HCT116 (cell line): ENCODE results near the gene NSUN3. TPM values are rescaled to one million over a fixed set of nuclear protein-coding genes. Genes with fewer than 3 reads are reported as not detected.

ENCODE experiments used
- ATAC-seq: fragments of 200-7000 bp; cut with Tn5 transposase; 2 replicates; pipeline ENCODE4 v1.9.1; 2020; ENCODE audit warnings: mild to moderate bottlenecking, moderate library complexity
- BruUV-seq: library from RNA; stranded (reverse); fragments of 400-500 nt; replicated peaks from 2 replicates; lab custom pipeline; 2021; lab: Mats Ljungman, UMichigan
- CTCF ChIA-PET: fragments of 300-600 bp; sonication (Branson Sonifier 250); formaldehyde crosslinking; loops from one replicate; lab custom pipeline; 2021; ENCODE audit warnings: antibody characterized with exemption; lab: Charles Lee
- POLR2A ChIA-PET: fragments of 300-600, 350-600 bp; sonication (Branson Sonifier 250); formaldehyde crosslinking; loops from one replicate; lab custom pipeline; 2021; ENCODE audit warnings: antibody characterized with exemption; lab: Charles Lee
- RAD21 ChIA-PET, 2 experiments: fragments of 300-600 bp; sonication (Branson Sonifier 250); formaldehyde crosslinking; loops; one replicate each; lab custom pipeline; 2023; ENCODE audit warnings: low total read pairs in 2 of 2; ENCODE audit not compliant: uncharacterized antibody in 2 of 2, unreplicated experiment in 2 of 2, low non-redundant PET in 1 of 2; lab: Charles Lee
- DNase-seq: peaks from one replicate; pipeline ENCODE4 v3.0.0-alpha.2; 2010; ENCODE audit warnings: low read depth, low spot score
- H2AFZ ChIP-seq: fragments of 200-600 bp; shearing (Covaris generic), sonication (generic); 2 replicates; pipeline ENCODE4 v1.6.1; 2017; ENCODE audit warnings: low read depth, mixed run types, mixed read lengths, antibody characterized with exemption, low read length; ENCODE audit not compliant: poor library complexity, severe bottlenecking
- H3K27ac ChIP-seq: 2 replicates; pipeline ENCODE4 v1.5.1; 2012; ENCODE audit warnings: low read depth, low read length
- H3K27me3 ChIP-seq: fragments of 200-600 bp; sonication (generic); 2 replicates; pipeline ENCODE4 v1.6.1; 2016; ENCODE audit warnings: mixed run types, low read length, mixed read lengths; ENCODE audit not compliant: insufficient read depth
- H3K36me3 ChIP-seq, 2 experiments: fragments of 200-500 bp in 1 of 2; fragments of 200-600 bp in 1 of 2; sonication (Bioruptor generic) in 1 of 2; sonication (generic) in 1 of 2; 2 replicates each; pipeline versions ENCODE4 v1.5.1 to v1.6.1; 2014 to 2016; ENCODE audit warnings: low read length in 2 of 2, inconsistent platforms in 1 of 2, mixed read lengths in 1 of 2, mixed run types in 1 of 2; ENCODE audit not compliant: insufficient read depth in 2 of 2, control insufficient read depth in 1 of 2
- H3K4me1 ChIP-seq, 2 experiments: fragments of 200-600 bp in 1 of 2; sonication (generic) in 1 of 2; 2 replicates each; pipeline versions ENCODE4 v1.5.1 to v1.6.1; 2012 to 2017; ENCODE audit warnings: low read length in 2 of 2, inconsistent platforms in 1 of 2, mild to moderate bottlenecking in 1 of 2, mixed read lengths in 1 of 2, mixed run types in 1 of 2, moderate library complexity in 1 of 2; ENCODE audit not compliant: insufficient read depth in 2 of 2, control insufficient read depth in 1 of 2
- H3K4me2 ChIP-seq: fragments of 200-600 bp; sonication (generic); 2 replicates; pipeline ENCODE4 v1.6.1; 2017; ENCODE audit warnings: mixed run types, low read length, mixed read lengths
- H3K4me3 ChIP-seq, 2 experiments: fragments of 200-600 bp in 1 of 2; sonication (generic) in 1 of 2; replicated peaks in 1 of 2; 2 replicates each; pipeline ENCODE4 v1.5.1; 2011 to 2016; ENCODE audit warnings: low read length in 2 of 2, control low read depth in 1 of 2, low read depth in 1 of 2, mild to moderate bottlenecking in 1 of 2, mixed read lengths in 1 of 2, mixed run types in 1 of 2
- H3K79me2 ChIP-seq: fragments of 200-600 bp; sonication (generic); 2 replicates; pipeline ENCODE4 v1.6.1; 2017; ENCODE audit warnings: mild to moderate bottlenecking, mixed run types, low read length, moderate library complexity, mixed read lengths; ENCODE audit not compliant: insufficient read depth
- H3K9ac ChIP-seq: fragments of 200-600 bp; sonication (generic); 2 replicates; pipeline ENCODE4 v1.6.1; 2016; ENCODE audit warnings: low read length, mixed read lengths
- H3K9me2 ChIP-seq: fragments of 200-600 bp; sonication (generic), shearing (Covaris generic); 2 replicates; pipeline ENCODE4 v1.6.1; 2017; ENCODE audit warnings: mixed run types, mild to moderate bottlenecking, moderate library complexity; ENCODE audit not compliant: insufficient read depth
- H3K9me3 ChIP-seq, 2 experiments: fragments of 200-500 bp in 1 of 2; fragments of 200-600 bp in 1 of 2; sonication (Bioruptor generic) in 1 of 2; sonication (generic) in 1 of 2; 2 replicates each; pipeline ENCODE4 v1.6.1; 2014 to 2017; ENCODE audit warnings: low read length in 2 of 2, mixed read lengths in 2 of 2, inconsistent platforms in 1 of 2, low read depth in 1 of 2, mild to moderate bottlenecking in 1 of 2, mixed run types in 1 of 2, moderate library complexity in 1 of 2; ENCODE audit not compliant: control insufficient read depth in 1 of 2, insufficient read depth in 1 of 2
- H4K20me1 ChIP-seq: fragments of 200-600 bp; sonication (generic), shearing (Covaris generic); 2 replicates; pipeline ENCODE4 v1.6.1; 2017; ENCODE audit warnings: mixed run types, mild to moderate bottlenecking, moderate library complexity; ENCODE audit not compliant: insufficient read depth
- CEBPB ChIP-seq: IDR thresholded peaks from 2 replicates; pipeline ENCODE4 v1.6.1; 2012; ENCODE audit warnings: low read depth
- EGR1 ChIP-seq: IDR thresholded peaks from 2 replicates; pipeline ENCODE4 v1.6.1; 2012; ENCODE audit warnings: low read depth
- ELF1 ChIP-seq: IDR thresholded peaks from 2 replicates; pipeline ENCODE4 v1.6.1; 2012; ENCODE audit warnings: low read depth, borderline replicate concordance
- FOSL1 ChIP-seq: IDR thresholded peaks from 2 replicates; pipeline ENCODE4 v1.6.1; 2012; ENCODE audit warnings: low read depth
- POLR2AphosphoS5 ChIP-seq: IDR thresholded peaks from 2 replicates; pipeline ENCODE4 v1.6.1; 2011; ENCODE audit warnings: mild to moderate bottlenecking, low read depth, low read length, moderate library complexity
- RAD21 ChIP-seq: IDR thresholded peaks from 2 replicates; pipeline ENCODE4 v1.6.1; 2012; ENCODE audit warnings: low read depth, mild to moderate bottlenecking
- SIN3A ChIP-seq: IDR thresholded peaks from 2 replicates; pipeline ENCODE4 v1.6.1; 2012; ENCODE audit warnings: low read depth
- SP1 ChIP-seq: IDR thresholded peaks from 2 replicates; pipeline ENCODE4 v1.6.1; 2012; ENCODE audit warnings: low read depth
- SRF ChIP-seq: IDR thresholded peaks from 2 replicates; pipeline ENCODE4 v1.6.1; 2012; ENCODE audit warnings: low read depth
- TCF7L2 ChIP-seq: IDR thresholded peaks from 2 replicates; pipeline ENCODE4 v1.7.0; 2011; ENCODE audit warnings: borderline replicate concordance, inconsistent platforms; ENCODE audit not compliant: insufficient read depth, insufficient read length; ENCODE audit errors: extremely low read depth
- YY1 ChIP-seq: IDR thresholded peaks from 2 replicates; pipeline ENCODE4 v1.6.1; 2011; ENCODE audit warnings: low read length, low read depth, moderate library complexity, mild to moderate bottlenecking; ENCODE audit not compliant: insufficient replicate concordance; ENCODE audit errors: extremely low read depth
- ZFX ChIP-seq: fragments of 450-650 bp; IDR thresholded peaks from 2 replicates; pipeline ENCODE4 v1.6.1; 2017
- ZNF274 ChIP-seq: fragments of 200-500 bp; sonication (Bioruptor generic); IDR thresholded peaks from 2 replicates; pipeline ENCODE4 v1.6.1; 2014; ENCODE audit warnings: mild to moderate bottlenecking, low read depth, low read length, inconsistent platforms
- intact Hi-C: fragments of 100-400 bp; cut with micrococcal nuclease; formaldehyde crosslinking; loops from 2 replicates; pipeline ENCODE4 v1.10.0; 2022
- total RNA-seq: library from RNA; stranded (reverse); gene quantifications from one replicate; pipeline ENCODE4 v1.2.1, GENCODE V29; 2021; ENCODE audit not compliant: unreplicated experiment
- TF ChIP-seq, protein P1 (sequence below), 3 experiments: fragments of 200-600 bp in 1 of 3; sonication (generic) in 1 of 3; IDR thresholded peaks in 2 of 3; conservative IDR thresholded peaks in 1 of 3; 2 replicates each; pipeline ENCODE4 v1.5.1; 2012 to 2017; ENCODE audit warnings: low read depth in 2 of 3, low read length in 2 of 3, antibody characterized with exemption in 1 of 3, borderline replicate concordance in 1 of 3, control low read depth in 1 of 3, mild to moderate bottlenecking in 1 of 3, mixed read lengths in 1 of 3, mixed run types in 1 of 3, moderate library complexity in 1 of 3; ENCODE audit not compliant: insufficient read depth in 1 of 3
- TF ChIP-seq, protein P2 (sequence below): IDR thresholded peaks from 2 replicates; pipeline ENCODE4 v1.6.1; 2012

Gene NSUN3
- total RNA-seq, 1 experiment from 2014 or later, result 6.6 TPM

DNA sequence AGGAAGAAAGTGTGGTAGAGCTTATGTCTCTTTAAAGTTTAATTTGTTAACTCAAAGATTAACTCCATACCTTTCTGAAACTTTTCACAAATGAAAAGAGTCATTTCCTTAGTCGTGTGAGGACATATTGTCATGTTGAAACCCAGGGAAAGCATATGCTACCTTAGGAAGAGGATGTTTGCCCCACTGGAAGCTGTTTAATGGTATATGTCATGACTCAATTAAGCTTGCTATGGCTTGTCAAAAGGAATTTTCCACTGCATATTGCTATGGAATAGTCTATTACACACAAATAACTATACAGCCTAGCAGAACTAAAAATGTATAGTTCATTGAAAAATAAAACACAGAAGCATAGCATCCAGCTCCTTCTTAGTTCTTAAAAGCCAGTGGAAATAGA is 69.9 kb downstream of the NSUN3 start (continued):
- no peak for TF ChIP-seq ELF1
- no peak for TF ChIP-seq SP1
- TF ChIP-seq CEBPB, result no peak
- no peak for TF ChIP-seq SRF
- TF ChIP-seq FOSL1, result no peak
- no peak for TF ChIP-seq ZNF274
- TF ChIP-seq, protein P1, sequence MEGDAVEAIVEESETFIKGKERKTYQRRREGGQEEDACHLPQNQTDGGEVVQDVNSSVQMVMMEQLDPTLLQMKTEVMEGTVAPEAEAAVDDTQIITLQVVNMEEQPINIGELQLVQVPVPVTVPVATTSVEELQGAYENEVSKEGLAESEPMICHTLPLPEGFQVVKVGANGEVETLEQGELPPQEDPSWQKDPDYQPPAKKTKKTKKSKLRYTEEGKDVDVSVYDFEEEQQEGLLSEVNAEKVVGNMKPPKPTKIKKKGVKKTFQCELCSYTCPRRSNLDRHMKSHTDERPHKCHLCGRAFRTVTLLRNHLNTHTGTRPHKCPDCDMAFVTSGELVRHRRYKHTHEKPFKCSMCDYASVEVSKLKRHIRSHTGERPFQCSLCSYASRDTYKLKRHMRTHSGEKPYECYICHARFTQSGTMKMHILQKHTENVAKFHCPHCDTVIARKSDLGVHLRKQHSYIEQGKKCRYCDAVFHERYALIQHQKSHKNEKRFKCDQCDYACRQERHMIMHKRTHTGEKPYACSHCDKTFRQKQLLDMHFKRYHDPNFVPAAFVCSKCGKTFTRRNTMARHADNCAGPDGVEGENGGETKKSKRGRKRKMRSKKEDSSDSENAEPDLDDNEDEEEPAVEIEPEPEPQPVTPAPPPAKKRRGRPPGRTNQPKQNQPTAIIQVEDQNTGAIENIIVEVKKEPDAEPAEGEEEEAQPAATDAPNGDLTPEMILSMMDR (IDR thresholded peaks at IDR 0.05 in 2 of 3, conservative IDR thresholded peaks at IDR 0.05 in 1 of 3; ENCODE audit: borderline replicate concordance in 1 of 3, insufficient read depth in 1 of 3, low read depth in 2 of 3, low read length in 2 of 3), result no peak
- TF ChIP-seq YY1, result no peak
- no peak for TF ChIP-seq ZFX
- no peak for TF ChIP-seq POLR2AphosphoS5

DNA sequence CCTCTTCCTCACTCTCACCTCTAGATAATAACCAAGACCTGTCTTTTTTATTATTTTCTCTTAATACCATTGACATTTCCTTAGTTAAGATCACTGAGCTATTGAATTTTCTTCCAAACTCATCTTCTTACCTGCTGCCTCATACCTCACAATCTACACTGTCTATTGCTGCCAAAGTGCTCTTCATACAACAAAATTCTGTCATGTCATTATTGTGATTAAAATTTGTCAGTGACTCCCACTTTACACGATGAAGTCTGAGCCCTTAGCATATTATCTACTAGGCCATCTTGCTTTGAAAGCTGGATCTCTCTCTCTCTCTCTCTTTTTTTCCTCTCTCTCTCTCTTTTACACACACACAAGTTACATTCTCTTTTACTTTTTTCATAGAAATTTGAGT is 73.3 kb downstream of the NSUN3 start:
- H3K36me3 ChIP-seq, result no peaks in the 10 kb centered on the region
- RAD21 ChIA-PET, result no interaction called here
- H3K4me2 ChIP-seq, result no peak overlapping the region
- no peaks in the 10 kb centered on the region for H3K9me2 ChIP-seq
- no TSS peak for BruUV-seq
- CTCF ChIA-PET, result no interaction called here
- TF ChIP-seq SRF, result no peak
- no peak for TF ChIP-seq SP1
- no peak for TF ChIP-seq YY1
- TF ChIP-seq POLR2AphosphoS5, result no peak
- TF ChIP-seq, protein P1 (IDR thresholded peaks at IDR 0.05 in 2 of 3, conservative IDR thresholded peaks at IDR 0.05 in 1 of 3; ENCODE audit: borderline replicate concordance in 1 of 3, insufficient read depth in 1 of 3, low read depth in 2 of 3, low read length in 2 of 3), result no peak
- TF ChIP-seq SIN3A, result no peak
- TF ChIP-seq, protein P2, sequence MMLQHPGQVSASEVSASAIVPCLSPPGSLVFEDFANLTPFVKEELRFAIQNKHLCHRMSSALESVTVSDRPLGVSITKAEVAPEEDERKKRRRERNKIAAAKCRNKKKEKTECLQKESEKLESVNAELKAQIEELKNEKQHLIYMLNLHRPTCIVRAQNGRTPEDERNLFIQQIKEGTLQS, result no peak
- no peak for TF ChIP-seq RAD21
- TF ChIP-seq TCF7L2, result no peak
- TF ChIP-seq EGR1, result no peak
- no peak for TF ChIP-seq FOSL1
- TF ChIP-seq, all 23 proteins: peak for 0
- no peaks in the 10 kb centered on the region for H3K27me3 ChIP-seq
- no peak overlapping the region for H2AFZ ChIP-seq
- no peak overlapping the region for H3K9ac ChIP-seq
- H3K79me2 ChIP-seq, result no peaks in the 10 kb centered on the region
- DNase-seq (no peak), ATAC-seq (no peak)
- POLR2A ChIA-PET, result no interaction called here
- intact Hi-C loops, result no loop called here
- no peaks in the 10 kb centered on the region for H3K9me3 ChIP-seq
- no peak overlapping the region for H3K4me3 ChIP-seq
- no peak overlapping the region for H3K27ac ChIP-seq
- no peaks in the 10 kb centered on the region for H4K20me1 ChIP-seq
- H3K4me1 ChIP-seq, result no peaks in the 10 kb centered on the region
